Measurements from ENCODE around the gene TENT4A. TPM values are rescaled to one million over a fixed set of nuclear protein-coding genes. Genes with fewer than 3 reads are reported as not detected.
A peak's percentile ranks its signal among the peaks of the same experiment; 100 is the strongest.

TENT4A gene
- total RNA-seq, 4 donors from 2014 or later = 17.0 to 21.9 (median 20.1) TPM

DNA sequence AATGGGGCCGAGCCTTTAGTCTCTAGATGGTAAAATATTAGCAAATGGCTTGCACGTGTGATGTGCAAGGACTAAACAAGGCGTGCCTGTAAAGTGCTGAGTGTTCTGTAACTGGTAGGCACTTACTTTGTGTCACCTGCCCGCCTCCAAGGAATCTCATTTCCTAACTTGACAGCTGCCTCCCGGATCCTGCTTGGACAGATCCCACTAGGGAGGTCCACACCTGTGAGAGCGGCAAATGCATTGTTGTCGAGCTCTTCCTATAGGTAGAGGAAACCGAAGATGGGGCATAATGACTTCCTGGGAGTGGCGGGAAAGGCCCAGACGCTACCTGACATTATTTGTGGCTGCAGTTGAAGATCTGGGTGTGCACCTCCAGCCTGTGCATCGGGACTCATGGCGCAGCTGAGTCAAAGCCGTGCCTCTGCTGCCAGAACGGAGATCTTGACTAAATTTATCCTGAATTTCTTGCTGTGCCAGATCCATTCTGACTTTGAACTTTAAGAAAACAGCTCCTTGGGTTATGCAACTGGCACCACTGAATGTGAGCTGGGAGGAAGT is 79.8 kb downstream of the TENT4A start:
- intact Hi-C loops (cut with DNase I) = no loop called here
- Histone ChIP-seq H3K4me1 (no peaks in the 10 kb centered on the region), H3K36me3 (no peaks in the 10 kb centered on the region), H3K27ac (replicated peaks in 1 of 4) (no peak overlapping the region), H3K4me3 (no peak overlapping the region), H3K27me3 (no peaks in the 10 kb centered on the region), H3K9me3 (no peaks in the 10 kb centered on the region)
- TF ChIP-seq POLR2A (IDR thresholded peaks at IDR 0.05; ENCODE audit: low read depth) (no peak), CTCF (IDR thresholded peaks at IDR 0.05) (no peak), POLR2AphosphoS5 (IDR thresholded peaks at IDR 0.05) (no peak), EP300 (IDR thresholded peaks at IDR 0.05) (no peak)
- DNase-seq (ENCODE audit: extremely low spot score) = peak; percentile 80
- 73% methylated on average over 12 of the region's 14 CpGs for WGBS

DNA sequence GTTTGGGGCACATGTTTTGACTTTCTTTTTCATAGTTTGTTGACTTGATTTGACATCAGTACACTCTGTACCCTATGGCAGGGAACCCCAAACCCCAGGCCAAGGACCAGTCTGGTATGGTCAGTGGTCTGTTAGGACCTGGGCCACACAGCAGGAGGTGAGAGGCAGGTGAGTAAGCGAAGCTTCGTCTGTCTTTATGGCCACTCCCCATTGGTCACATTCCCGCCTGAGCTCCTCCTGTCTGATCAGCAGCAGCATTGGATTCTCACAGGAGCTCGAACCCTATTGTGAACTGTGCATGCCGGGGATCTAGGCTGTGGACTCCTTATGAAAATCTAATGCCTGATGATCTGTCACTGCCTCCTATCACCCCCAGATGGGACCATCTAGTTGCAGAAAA is 88.0 kb downstream of the TENT4A start:
- H3K9me3 ChIP-seq = peaks cover 0 to 4% (median under 1%) of the 10 kb centered on the region in 4 donors
- WGBS = 76% methylated on average over 4 of the region's 5 CpGs
- no peaks in the 10 kb centered on the region for H3K27me3 ChIP-seq
- H3K36me3 ChIP-seq = no peaks in the 10 kb centered on the region
- H3K4me3 ChIP-seq = no peak overlapping the region
- no peaks in the 10 kb centered on the region for H3K4me1 ChIP-seq
- intact Hi-C loops (cut with DNase I) = no loop called here
- no peak for TF ChIP-seq EP300 (IDR thresholded peaks at IDR 0.05)
- no peak for TF ChIP-seq CTCF (IDR thresholded peaks at IDR 0.05)
- no peak for TF ChIP-seq POLR2AphosphoS5 (IDR thresholded peaks at IDR 0.05)
- TF ChIP-seq POLR2A (IDR thresholded peaks at IDR 0.05; ENCODE audit: low read depth) = no peak
- no peak overlapping the region for H3K27ac ChIP-seq (replicated peaks in 1 of 4)
- peak; percentile 64 for DNase-seq (ENCODE audit: extremely low spot score)

DNA sequence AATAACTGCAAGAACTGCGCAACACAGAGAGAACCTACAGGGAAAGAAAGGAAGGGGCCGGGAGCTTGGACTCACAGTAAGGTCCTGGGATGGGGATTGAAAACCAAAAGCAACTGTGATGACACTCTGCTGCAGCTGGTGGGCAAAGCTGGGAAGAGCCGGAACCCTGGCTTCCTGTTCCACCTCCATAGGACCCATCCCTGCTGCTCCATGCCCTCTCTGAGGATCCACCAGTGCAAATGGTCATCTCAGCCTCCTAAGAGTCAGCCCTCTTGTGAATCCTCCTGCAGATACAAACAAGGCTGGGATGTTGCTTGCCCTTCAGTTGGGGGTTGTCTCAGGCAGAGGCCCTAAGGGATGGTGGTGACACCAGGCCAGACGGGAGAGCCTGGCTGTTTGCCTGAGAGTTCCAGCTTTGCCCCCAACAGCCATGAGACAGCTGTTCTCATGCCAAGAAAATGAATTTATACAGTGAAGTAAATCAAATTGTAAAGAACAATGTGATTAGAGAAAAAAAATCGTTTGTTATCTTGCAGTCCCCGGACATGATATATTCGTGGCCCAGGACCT is 90.8 kb downstream of the TENT4A start:
- H3K36me3 ChIP-seq = no peaks in the 10 kb centered on the region
- H3K4me3 ChIP-seq = no peak overlapping the region
- no peaks in the 10 kb centered on the region for H3K27me3 ChIP-seq
- H3K4me1 ChIP-seq = no peaks in the 10 kb centered on the region
- DNase-seq (ENCODE audit: extremely low spot score) = peak; percentile 66
- WGBS = 64% methylated on average over 7 of the region's 7 CpGs
- intact Hi-C loops (cut with DNase I) = no loop called here
- TF ChIP-seq CTCF (IDR thresholded peaks at IDR 0.05) = no peak
- TF ChIP-seq POLR2A (IDR thresholded peaks at IDR 0.05; ENCODE audit: low read depth) = no peak
- no peak for TF ChIP-seq POLR2AphosphoS5 (IDR thresholded peaks at IDR 0.05)
- TF ChIP-seq EP300 (IDR thresholded peaks at IDR 0.05) = no peak
- H3K27ac ChIP-seq (replicated peaks in 1 of 4) = no peak overlapping the region
- H3K9me3 ChIP-seq = peaks cover 0 to 9% (median 6%) of the 10 kb centered on the region in 4 donors

GRCh38 chr5:6804766-6805501 is 91.7 kb downstream of the TENT4A start:
- intact Hi-C loops (cut with DNase I) = no loop called here
- DNase-seq (ENCODE audit: extremely low spot score) = peak; percentile 60
- H3K36me3 ChIP-seq = no peaks in the 10 kb centered on the region
- TF ChIP-seq EP300 (IDR thresholded peaks at IDR 0.05) = no peak
- TF ChIP-seq POLR2AphosphoS5 (IDR thresholded peaks at IDR 0.05) = no peak
- no peak for TF ChIP-seq POLR2A (IDR thresholded peaks at IDR 0.05; ENCODE audit: low read depth)
- no peak for TF ChIP-seq CTCF (IDR thresholded peaks at IDR 0.05)
- H3K4me3 ChIP-seq = no peak overlapping the region
- peaks cover 0 to 9% (median 6%) of the 10 kb centered on the region in 4 donors for H3K9me3 ChIP-seq
- WGBS = 53% methylated on average over 5 of the region's 5 CpGs
- H3K4me1 ChIP-seq = no peaks in the 10 kb centered on the region
- no peak overlapping the region for H3K27ac ChIP-seq (replicated peaks in 1 of 4)
- no peaks in the 10 kb centered on the region for H3K27me3 ChIP-seq
